ENCODE measurements around the gene ZDHHC20.

DNA sequence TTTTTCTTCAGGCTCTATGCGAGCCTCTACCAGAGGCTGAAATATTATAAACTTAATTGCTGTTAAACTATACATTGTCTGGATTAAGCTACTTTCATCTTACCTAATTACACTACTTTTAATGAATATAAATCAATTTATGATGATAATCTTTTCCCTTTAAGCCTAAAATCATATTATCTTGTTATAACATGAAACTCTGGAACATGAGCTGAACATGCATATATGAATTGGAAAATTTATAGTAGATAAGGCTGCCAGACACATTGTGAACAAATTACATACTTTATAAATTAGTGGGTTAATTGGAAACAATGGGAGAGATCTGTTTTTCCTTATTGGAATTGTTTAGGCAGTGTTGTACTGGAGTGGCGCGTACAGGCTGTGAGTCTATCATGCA lies 45.3 kb upstream of the ZDHHC20 start:
- TF ChIP-seq POLR2A (IDR thresholded peaks at IDR 0.05; ENCODE audit: low read length) (no peak), GATA1 (IDR thresholded peaks at IDR 0.05; ENCODE audit: low read depth, low read length) (no peak)

Measured in erythroblast (primary cell).